GM20431 (cell line): ENCODE results near the gene USP10.

ENCODE experiments used
- in situ Hi-C: fragments of 300-500 bp; cut with MseI, MboI; formaldehyde crosslinking; loops from one replicate; pipeline ENCODE4 v1.15.0; 2020; ENCODE audit warnings: low sequenced_read_pairs; ENCODE audit not compliant: unreplicated experiment

USP10 gene, protein sequence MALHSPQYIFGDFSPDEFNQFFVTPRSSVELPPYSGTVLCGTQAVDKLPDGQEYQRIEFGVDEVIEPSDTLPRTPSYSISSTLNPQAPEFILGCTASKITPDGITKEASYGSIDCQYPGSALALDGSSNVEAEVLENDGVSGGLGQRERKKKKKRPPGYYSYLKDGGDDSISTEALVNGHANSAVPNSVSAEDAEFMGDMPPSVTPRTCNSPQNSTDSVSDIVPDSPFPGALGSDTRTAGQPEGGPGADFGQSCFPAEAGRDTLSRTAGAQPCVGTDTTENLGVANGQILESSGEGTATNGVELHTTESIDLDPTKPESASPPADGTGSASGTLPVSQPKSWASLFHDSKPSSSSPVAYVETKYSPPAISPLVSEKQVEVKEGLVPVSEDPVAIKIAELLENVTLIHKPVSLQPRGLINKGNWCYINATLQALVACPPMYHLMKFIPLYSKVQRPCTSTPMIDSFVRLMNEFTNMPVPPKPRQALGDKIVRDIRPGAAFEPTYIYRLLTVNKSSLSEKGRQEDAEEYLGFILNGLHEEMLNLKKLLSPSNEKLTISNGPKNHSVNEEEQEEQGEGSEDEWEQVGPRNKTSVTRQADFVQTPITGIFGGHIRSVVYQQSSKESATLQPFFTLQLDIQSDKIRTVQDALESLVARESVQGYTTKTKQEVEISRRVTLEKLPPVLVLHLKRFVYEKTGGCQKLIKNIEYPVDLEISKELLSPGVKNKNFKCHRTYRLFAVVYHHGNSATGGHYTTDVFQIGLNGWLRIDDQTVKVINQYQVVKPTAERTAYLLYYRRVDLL

DNA sequence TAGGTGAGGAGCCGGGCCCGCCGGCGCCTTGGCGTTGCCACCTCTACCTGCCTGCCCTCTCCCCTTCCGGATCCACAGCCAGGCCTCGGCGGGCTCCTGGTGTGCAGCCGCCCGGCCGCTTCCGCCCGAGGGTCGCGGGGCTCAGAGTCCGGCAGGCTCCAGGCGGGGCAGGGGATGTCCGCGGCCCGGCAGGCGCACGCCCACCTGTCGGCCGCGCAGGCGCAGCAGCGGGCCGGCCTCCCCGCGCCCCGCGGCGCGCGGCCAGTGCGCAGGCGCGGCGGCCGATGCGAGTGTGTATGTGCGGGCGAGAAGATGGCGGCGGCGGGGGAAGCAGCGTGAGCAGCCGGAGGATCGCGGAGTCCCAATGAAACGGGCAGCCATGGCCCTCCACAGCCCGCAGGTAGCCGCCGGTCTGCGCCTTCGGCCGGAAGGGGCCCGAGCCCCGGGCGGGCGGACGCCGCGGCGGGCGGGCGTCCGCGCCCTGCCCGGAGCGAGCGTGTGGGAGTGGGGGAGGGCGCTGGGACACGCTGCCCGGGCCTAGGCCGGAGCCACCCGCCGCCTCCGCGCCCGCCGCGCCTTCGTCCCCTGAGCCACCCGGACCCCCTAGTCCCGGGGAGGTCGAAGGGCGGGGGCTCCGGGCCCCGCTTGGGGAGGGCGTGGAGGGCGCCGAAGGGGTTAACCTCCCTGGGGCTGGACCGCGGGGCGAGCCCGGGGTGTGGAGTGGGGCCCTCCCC lies at the start of gene USP10:
Gene USP10 (plus strand): TSS at position 289 of the 734 bp plus-strand sequence. CDS start 91 bp downstream, at position 380.
- in situ Hi-C loops = no loop called here

DNA sequence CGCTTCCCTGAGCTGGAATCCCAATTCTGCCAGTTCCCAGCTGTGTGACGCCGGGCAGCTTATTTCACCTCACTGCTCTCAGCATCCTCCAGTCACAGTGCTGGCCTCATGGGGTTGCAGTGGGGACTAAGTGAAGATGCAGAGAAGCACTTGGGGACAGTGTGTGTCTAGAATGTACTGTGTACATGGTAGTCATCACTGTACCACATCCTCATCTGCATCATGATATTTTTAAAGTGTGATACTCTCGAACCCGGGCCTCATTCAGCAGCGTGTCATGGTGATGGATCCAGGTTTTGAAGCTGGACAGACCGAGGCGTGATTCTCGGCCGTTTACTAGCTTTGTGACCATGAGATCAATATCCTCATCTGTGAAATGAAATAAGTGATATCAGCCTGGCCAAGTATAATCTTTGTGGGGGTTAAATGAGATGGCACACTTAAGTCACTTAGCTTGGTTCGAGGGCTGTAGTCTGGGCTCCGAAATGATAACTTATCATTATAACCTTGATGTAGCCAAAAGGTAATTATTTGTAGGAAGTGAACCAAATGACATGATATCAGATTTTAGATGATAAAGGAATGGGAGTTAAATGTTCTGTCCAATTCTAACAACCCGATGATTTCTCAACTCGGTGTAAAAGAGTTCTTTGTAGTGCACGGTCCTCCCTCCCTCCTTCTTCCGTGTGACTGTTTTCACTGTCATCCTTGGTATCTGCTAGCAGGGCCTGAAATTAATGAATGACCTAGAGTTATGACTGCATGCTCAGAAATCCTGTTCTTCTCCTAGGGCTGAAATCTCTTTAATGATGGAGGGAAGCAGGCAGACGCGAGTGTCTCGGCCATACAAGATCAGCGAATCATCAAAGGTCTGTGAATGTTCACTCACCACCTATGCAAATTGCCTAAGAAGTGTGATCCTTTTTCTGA lies 49.5 kb upstream of the USP10 start:
- in situ Hi-C loops = no loop called here

DNA sequence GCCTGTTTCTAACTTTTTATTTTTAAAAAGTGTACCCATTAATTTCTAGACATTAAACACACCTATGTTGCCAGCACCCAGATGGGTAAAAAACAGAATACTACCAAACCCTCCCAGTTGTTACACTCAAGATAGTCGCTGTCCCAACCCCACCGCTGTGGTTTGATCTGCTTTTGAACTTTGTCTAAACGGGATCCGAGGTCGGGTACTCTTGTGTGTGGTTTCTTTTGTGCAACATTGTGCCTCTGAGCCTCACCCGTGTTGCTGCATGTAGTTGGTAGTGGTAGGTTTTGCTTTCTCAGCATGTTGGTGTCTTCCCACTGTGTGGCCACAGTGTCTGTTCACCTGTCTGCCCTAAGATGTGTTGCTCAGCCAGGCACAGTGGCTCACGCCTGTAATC lies 47.2 kb upstream of the USP10 start:
- in situ Hi-C loops = no loop called here

DNA sequence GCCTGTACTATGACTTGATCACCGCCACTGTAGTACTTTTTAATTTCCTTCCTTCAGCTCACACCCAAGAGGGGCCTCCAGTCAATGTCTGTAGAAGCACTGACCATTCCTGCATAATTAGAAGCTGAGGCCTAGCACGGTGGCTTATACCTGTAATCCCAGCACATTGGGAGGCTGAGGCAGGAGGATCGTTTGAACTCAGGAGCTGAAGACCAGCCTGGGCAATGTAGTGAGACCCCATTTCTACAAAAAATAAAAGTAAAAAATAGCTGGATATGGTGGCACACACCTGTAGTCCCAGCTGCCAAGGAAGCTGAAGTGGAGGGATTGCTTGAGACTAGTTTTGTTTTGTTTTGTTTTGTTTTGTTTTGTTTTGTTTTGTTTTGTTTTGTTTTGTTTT lies 45.6 kb upstream of the USP10 start:
- in situ Hi-C loops = no loop called here

DNA sequence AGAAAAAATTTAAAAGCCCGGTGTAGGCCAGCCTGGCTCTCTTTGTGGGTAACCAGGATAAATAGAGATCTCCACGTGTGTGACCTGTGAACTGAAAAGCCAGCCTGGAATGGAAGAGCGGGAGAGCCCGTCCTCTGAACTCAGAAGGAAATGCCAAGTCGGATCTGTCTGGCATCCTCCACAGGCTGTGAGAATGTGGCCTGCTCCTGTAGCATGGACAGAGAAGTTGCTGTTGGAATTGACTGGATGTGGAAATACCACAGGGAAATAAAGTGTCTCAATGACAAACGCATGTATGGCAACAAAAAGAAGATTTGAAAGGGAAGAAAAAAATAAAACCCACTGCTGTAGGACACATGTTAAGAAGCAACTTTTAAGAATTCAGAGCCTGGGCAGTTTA lies 44.8 kb upstream of the USP10 start:
- in situ Hi-C loops = no loop called here

DNA sequence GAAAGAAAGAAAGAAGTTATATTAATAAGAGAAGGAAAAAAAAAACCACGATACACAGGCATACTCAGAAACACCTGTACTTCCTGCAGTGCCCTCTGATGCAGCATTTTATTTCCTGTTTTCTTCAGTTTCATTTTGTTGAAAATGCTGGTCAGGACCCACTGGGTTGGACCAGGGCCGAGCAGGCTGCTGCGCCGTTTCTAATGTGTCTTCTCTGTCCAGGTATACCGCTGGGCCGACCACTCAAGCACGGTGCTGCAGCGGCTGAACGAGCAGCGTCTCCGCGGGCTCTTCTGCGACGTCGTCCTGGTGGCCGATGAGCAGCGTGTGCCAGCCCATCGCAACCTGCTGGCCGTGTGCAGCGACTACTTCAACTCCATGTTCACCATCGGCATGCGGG lies 43.2 kb upstream of the USP10 start:
- in situ Hi-C loops = no loop called here

DNA sequence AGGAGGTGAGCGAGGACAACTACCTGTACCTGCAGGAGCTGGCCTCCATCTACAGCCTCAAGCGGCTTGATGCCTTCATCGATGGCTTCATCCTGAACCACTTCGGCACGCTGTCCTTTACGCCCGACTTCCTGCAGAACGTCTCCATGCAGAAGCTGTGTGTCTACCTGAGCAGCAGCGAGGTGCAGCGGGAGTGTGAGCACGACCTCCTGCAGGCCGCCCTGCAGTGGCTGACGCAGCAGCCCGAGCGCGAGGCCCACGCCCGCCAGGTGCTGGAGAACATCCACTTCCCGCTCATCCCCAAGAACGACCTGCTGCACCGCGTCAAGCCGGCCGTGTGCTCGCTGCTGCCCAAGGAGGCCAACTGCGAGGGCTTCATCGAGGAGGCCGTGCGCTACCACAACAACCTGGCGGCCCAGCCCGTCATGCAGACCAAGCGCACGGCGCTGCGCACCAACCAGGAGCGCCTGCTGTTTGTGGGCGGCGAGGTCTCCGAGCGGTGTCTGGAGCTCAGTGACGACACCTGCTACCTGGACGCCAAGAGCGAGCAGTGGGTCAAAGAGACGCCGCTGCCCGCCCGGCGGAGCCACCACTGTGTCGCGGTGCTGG lies 42.5 kb upstream of the USP10 start:
- in situ Hi-C loops = no loop called here

DNA sequence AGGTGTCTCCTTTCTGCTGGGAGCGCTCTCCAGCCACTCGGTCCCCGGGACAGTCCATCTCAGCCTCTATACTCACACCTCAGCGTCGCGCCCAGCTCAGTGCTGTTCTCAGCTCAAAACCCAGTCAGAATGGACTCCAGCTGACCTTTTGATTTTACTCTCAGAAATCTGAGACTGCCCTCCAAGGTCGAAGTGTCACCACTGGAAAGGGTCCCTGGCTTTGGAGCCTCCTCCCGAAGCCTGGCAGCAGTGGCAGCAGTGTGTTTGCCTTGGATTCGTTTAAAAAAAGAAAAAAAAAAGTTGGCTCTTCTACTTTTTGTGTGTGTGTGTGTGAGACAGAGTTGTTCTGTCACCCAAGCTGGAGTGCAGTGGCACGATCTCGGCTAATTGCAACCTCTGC lies 41.1 kb upstream of the USP10 start:
- in situ Hi-C loops = no loop called here

DNA sequence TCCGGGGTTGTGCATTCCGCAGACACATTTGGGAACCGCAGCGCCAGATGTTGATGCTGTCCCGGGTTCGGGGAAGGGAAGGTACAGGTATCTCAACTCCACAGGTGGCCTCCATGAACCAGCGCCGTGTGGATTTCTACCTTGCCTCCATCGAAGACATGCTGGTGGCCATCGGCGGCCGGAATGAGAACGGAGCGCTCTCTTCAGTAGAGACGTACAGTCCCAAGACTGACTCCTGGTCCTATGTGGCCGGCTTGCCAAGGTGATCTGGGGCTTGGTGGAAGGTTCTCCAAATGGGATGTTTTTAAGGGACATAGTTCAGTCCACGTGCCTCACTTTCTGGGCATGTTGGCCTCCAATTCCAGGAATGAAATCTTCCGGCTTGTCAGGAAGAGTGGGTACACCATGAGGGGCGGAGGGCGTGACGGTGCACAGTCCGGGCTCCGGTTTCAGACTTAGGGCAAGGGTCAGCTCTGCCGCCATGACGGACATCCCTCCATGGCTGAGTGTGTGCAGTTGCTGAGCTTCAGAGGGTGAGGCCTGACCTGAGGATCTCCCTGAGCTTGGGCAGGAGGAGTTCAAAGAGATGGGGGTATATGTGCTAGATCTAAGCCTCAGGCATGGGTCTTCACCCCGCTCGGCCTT lies 40.0 kb upstream of the USP10 start:
- in situ Hi-C loops = no loop called here

DNA sequence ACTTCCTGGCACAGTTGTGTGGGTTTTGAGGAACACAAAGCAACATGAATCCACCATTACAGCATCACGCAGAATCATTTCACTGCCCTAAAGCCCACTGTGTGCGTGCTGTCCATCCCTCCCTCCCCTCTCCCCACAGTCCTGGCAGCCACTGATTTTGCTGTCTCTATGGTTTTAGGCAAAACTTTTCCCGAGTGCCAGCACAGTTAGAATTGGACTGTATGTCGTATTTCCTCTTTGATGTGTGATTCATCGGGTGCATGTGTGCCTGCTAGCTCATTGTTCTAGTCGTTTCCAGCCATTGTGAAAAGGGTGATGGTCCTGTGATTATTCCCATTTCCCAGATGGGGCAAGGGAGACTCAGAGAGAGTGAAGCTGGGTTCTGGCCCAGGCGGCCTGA lies 38.8 kb upstream of the USP10 start:
- in situ Hi-C loops = no loop called here

DNA sequence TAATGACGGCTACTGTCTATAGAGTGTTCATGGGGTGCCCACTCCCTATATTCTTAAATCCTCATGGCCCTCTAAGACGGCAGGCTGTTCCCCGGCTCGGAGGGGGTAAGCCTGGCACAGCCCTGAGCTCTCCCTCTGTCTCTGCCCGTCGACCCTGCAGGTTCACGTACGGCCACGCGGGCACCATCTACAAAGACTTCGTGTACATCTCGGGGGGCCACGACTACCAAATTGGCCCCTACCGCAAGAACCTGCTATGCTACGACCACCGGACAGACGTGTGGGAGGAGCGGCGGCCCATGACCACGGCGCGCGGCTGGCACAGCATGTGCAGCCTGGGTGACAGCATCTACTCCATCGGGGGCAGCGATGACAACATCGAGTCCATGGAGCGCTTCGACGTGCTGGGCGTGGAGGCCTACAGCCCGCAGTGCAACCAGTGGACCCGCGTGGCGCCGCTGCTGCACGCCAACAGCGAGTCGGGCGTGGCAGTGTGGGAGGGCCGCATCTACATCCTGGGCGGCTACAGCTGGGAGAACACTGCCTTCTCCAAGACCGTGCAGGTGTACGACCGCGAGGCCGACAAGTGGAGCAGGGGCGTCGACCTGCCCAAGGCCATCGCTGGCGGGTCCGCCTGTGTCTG lies 38.3 kb upstream of the USP10 start:
- in situ Hi-C loops = no loop called here

DNA sequence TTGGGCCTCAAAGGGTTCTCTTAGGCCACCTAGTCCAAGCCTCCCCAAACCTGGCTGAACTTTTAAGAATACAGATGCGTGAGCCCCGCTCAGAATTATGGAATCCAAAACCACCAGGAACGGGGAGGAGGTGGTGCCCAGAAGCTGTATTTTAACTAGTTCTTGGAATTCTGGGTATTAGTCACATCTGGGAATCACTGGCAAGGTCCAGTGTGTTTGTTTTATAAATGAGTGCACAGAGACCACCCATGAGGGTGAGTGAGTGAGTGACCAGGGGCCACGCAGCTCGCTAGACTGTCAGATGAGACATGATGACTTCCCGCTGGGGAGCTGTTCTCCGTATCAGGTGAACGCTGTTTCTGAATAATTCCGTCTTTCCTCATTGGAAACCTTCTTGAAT lies 37.3 kb upstream of the USP10 start:
- in situ Hi-C loops = no loop called here

DNA sequence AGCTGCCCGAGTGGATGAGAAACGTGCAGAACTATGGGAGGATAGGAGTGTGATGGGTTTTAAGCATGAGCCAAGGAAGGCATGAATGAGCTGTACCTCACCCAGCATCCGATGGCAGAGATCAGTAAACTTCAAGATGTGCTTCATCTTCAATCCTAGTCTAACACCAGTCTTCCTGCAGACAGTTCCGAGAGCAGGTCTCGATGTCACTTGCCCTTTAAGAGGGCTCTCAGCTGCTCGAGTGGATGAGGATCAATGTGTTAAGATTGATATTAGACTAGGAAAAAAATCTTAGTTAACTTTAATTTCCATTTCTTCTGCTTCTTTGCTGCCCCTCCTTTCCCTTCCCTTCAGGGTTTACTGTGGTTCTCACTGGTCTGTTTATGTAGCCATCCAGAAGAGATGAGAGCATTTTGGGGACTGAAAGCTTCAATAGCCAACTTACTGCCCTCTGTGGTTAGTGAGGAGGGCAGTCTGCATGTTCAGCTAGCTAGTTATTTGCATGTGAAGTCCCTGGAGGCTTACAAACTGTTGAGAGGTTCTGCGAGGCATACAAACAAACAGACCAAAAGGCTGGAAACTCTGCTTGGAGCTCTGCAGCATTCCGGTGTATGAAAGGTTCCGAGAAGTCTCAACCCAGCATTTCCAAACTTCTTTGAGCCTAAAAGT lies 36.2 kb upstream of the USP10 start:
- in situ Hi-C loops = no loop called here

DNA sequence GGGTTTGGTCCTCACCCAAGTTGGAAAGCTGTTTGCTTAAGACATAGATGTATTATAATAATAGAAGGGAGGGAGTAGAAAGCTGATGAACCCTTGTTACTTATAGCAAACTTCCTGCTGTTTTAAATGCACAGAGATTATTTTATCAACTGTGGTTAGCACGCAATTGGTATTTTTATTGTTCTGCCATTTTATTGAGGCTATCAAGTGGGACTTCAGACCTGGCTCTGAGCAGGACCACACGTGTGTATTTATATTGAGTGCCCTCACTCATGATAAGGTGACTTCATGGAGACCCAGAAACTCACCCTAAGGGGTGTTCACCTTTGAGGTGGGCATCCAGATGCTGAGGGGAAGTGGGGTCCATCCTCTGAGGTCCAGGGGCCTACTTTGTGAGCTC lies 34.4 kb upstream of the USP10 start:
- in situ Hi-C loops = no loop called here

DNA sequence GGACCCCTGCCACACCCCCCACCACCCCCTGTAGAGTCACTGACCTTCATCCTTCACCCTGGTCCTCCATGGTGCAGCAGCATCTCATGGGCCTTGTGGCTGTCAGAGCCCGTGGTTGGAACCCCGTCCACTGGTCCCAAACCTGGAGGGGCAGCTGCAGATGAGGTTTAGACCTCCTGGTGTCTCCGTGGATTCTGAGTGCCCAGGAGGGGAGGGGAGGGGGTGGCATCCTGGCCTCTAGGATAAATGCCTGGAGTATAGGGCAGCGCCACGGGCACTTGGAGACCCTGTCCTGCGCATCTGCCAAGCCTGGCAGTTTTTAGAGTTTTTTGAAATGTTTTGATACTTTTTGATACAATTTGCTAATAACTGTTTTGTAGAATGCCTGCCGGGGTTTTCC lies 34.0 kb upstream of the USP10 start:
- in situ Hi-C loops = no loop called here

DNA sequence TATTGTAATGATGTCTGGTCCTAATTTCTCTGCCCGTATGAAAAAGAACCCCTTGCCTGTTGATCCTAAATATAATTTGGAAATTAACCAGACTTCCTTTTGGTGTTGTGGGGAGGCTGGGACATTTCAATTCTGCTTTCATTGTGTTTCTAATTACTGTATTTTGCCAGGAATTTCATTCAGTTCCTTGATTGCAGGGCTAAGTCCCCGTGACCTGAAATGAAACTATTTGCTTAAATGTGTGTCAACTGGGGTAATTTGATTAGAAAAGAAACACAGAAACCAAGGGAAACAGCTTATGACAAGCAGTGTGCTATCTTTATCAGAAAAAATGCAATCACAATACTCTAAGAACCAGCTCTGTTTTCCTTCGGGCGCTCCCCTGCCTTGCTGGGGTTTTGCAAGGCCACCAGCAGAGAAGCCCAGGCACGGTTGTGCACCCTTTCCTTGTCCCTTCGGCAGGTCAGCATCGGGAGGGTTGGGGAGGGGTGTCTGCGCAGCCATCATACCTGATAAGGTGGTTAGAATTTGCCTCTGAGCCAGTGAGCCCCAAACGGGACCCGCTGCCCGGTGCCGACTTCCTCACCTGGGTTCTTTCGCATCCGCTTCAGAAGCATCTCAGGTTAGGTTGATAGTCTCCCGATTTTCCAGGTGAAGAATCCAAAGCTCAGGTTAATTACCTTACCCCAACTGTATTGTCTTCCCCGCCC lies 32.0 kb upstream of the USP10 start:
- in situ Hi-C loops = no loop called here

DNA sequence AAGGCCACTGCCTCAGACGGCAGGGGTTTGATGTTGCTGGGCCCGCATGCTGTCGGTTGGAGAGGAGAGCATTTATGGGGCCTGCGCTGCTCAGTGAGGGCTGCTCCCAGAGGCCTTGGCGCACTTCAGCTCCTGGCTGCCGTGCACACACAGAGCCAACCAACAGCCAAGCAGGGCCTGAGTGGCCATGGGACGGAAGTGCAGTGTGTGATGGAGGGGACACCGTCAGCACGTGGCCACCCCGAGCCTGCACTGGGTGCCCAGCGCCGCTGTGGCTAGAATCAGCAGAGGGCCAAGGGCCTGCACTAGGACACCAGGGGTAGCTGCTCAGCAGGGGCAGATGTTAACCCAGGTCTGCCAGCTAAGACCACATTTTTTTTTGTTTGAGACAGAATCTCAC lies 29.7 kb upstream of the USP10 start:
- in situ Hi-C loops = no loop called here
